Activated CD4-positive, alpha-beta memory T cell treated with anti-CD3 and anti-CD28 coated beads for 36 hours (primary cell): ENCODE data around the gene STARD10. TPM values are rescaled to one million over a fixed set of nuclear protein-coding genes. Genes with fewer than 3 reads are reported as not detected.

ENCODE experiments used
- CTCF ChIA-PET: fragments of 350-600 bp; sonication (Branson Sonifier 250); formaldehyde crosslinking; loops from one replicate; lab custom pipeline; 2021; ENCODE audit warnings: antibody characterized with exemption, inconsistent platforms; lab: Charles Lee
- POLR2A ChIA-PET: fragments of 350-600 bp; sonication (Branson Sonifier 250); formaldehyde crosslinking; loops from one replicate; lab custom pipeline; 2021; ENCODE audit warnings: antibody characterized with exemption; lab: Charles Lee
- DNase-seq: peaks from one replicate; pipeline ENCODE4 v3.0.0-alpha.2; 2020
- H3K27ac Mint-ChIP-seq: one replicate; pipeline ENCODE4 v1.8.0; 2021; ENCODE audit warnings: mixed read lengths
- H3K27me3 Mint-ChIP-seq: one replicate; pipeline ENCODE4 v1.8.0; 2021; ENCODE audit warnings: mixed read lengths
- H3K36me3 Mint-ChIP-seq: one replicate; pipeline ENCODE4 v1.8.0; 2021; ENCODE audit warnings: mixed read lengths
- H3K4me1 Mint-ChIP-seq: one replicate; pipeline ENCODE4 v1.8.0; 2021; ENCODE audit warnings: low read depth, mixed read lengths
- H3K4me3 Mint-ChIP-seq: one replicate; pipeline ENCODE4 v1.8.0; 2021; ENCODE audit warnings: mild to moderate bottlenecking, mixed read lengths
- H3K9me3 Mint-ChIP-seq: one replicate; pipeline ENCODE4 v1.8.0; 2021; ENCODE audit warnings: mixed read lengths
- intact Hi-C: fragments of 100-400 bp; cut with micrococcal nuclease; formaldehyde crosslinking; loops from one replicate; pipeline ENCODE4 v1.15.1; 2023
- total RNA-seq, 2 experiments: library from RNA; stranded (reverse); gene quantifications; one replicate each; pipeline ENCODE4 v1.2.3, GENCODE V29; 2021

The STARD10 gene
- total RNA-seq, 2 experiments from 2014 or later, result 14.8 to 16.8 TPM

DNA sequence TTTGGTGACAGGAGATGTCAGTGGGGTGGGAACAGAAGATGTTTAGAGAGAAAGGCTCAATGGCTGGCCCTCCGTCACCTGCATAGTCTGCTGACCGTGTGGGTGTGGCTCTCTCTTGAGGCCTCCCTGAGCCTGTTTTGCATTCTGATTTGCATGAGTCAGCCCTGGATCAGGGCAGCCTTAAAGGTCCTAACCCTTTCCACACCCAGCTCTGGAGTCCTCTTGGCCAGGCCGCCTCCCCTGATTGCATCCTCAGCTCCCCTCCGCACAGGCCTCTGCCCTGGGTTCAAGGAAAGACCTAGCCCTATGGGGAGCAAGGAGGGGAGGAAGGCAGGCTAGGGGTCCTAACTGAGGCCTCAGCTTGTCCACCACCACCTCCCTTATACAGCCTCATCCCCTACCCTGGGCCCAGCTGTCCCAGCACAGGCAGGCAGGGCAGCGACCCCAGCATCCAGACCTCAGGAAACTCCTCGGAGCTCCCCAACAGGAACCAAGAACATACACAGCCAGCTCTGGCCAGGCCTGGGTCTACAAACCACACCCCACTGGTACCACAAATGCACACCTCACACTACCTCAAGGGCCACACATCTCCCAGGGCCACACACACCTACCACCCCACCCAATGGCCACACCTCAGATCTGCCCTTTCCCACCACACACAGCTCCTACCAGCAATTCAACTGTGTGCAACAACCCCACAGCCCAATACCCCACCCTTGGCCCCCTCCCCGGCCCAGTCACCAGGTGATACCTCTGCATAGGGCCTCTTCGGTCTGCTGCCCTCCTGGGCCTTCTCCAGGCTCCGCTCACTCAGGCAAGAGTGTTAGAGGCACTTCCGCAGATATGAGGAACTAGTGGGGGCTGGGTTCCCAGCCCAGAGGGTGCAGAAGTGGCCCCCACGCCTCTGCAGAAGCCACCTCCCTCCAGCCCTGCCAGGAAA is 55.4 kb downstream of the STARD10 start:
- H3K36me3 Mint-ChIP-seq, result peaks cover 4% of the 10 kb centered on the region
- no peaks in the 10 kb centered on the region for H3K27me3 Mint-ChIP-seq
- no peak for DNase-seq
- peaks cover 64% of the 10 kb centered on the region for H3K4me1 Mint-ChIP-seq
- ChIA-PET POLR2A (no interaction called here), CTCF (interaction anchor here (0.5 to 2.9 kb wide), 4 partner anchors 13 to 75 kb away, joined by 3 to 24 read pairs (median 6); no protein-coding TSS in a partner anchor)
- H3K4me3 Mint-ChIP-seq, result peak overlapping the region; percentile 61
- H3K27ac Mint-ChIP-seq, result peak overlapping the region; percentile 91
- H3K9me3 Mint-ChIP-seq, result no peaks in the 10 kb centered on the region
- intact Hi-C loops, result no loop called here

GRCh38 chr11:72737336-72737735 is 56.5 kb downstream of the STARD10 start:
- H3K27me3 Mint-ChIP-seq, result no peaks in the 10 kb centered on the region

GRCh38 chr11:72736452-72737069 is 57.3 kb downstream of the STARD10 start:
- POLR2A ChIA-PET, result interaction anchor here (1.0 to 1.7 kb wide), 4 partner anchors 11 to 77 kb away, joined by 3 to 7 read pairs (median 5); no protein-coding TSS in a partner anchor

More at GRCh38 chr11:72737336-72737735, 56.5 kb downstream of the STARD10 start:
- no peak for DNase-seq
- H3K9me3 Mint-ChIP-seq, result no peaks in the 10 kb centered on the region
- peak overlapping the region; percentile 24 for H3K4me3 Mint-ChIP-seq
- peaks cover 4% of the 10 kb centered on the region for H3K36me3 Mint-ChIP-seq
- peak overlapping the region; percentile 91 for H3K27ac Mint-ChIP-seq
- H3K4me1 Mint-ChIP-seq, result peaks cover 59% of the 10 kb centered on the region
- intact Hi-C loops, result no loop called here
- CTCF ChIA-PET, result interaction anchor here (0.8 to 2.9 kb wide), 3 partner anchors 12 to 76 kb away, joined by 3 to 24 read pairs (median 5); no protein-coding TSS in a partner anchor
- POLR2A ChIA-PET, result interaction anchor here (1.7 kb wide), 1 partner anchor 15 kb away, joined by 7 read pairs; no protein-coding TSS in a partner anchor

GRCh38 chr11:72735495-72736027 is 58.3 kb downstream of the STARD10 start:
- Mint-ChIP-seq H3K4me1 (peaks cover 41% of the 10 kb centered on the region), H3K27ac (no peak overlapping the region), H3K9me3 (peaks cover 4% of the 10 kb centered on the region), H3K27me3 (no peaks in the 10 kb centered on the region), H3K36me3 (peaks cover 15% of the 10 kb centered on the region), H3K4me3 (no peak overlapping the region)
- intact Hi-C loops, result loop anchor here (1.0 kb wide), 3 partner anchors 13 to 58 kb away; partner anchors contain the start of gene ARAP1
- DNase-seq, result no peak
- POLR2A ChIA-PET, result interaction anchor here (1.2 to 1.7 kb wide), 3 partner anchors 10 to 78 kb away, joined by 4 to 7 read pairs (median 6); no protein-coding TSS in a partner anchor
- CTCF ChIA-PET, result interaction anchor here (0.9 to 3.0 kb wide), 4 partner anchors 11 to 553 kb away, joined by 3 to 12 read pairs (median 10); partner anchors contain the start of gene STARD10

More at GRCh38 chr11:72736452-72737069, 57.3 kb downstream of the STARD10 start:
- intact Hi-C loops, result loop anchor here (1.0 kb wide), 3 partner anchors 14 to 57 kb away; partner anchors contain the start of gene ARAP1
- H3K9me3 Mint-ChIP-seq, result peaks cover under 1% of the 10 kb centered on the region
- H3K27me3 Mint-ChIP-seq, result no peaks in the 10 kb centered on the region
- peak; percentile 86 for DNase-seq
- peaks cover 51% of the 10 kb centered on the region for H3K4me1 Mint-ChIP-seq
- H3K27ac Mint-ChIP-seq, result peak overlapping the region; percentile 91
- H3K4me3 Mint-ChIP-seq, result peak overlapping the region; percentile 24
- CTCF ChIA-PET, result interaction anchor here (0.7 to 2.9 kb wide), 5 partner anchors 11 to 77 kb away, joined by 3 to 24 read pairs (median 5); partner anchors contain the start of gene STARD10
- peaks cover 8% of the 10 kb centered on the region for H3K36me3 Mint-ChIP-seq

- Mint-ChIP-seq H3K4me1 (peaks cover 15% of the 10 kb centered on the region), H3K36me3 (peaks cover 13% of the 10 kb centered on the region), H3K9me3 (peaks cover 4% of the 10 kb centered on the region), H3K27ac (peak overlapping the region; percentile 21), H3K27me3 (no peaks in the 10 kb centered on the region), H3K4me3 (no peak overlapping the region)
- ChIA-PET CTCF (interaction anchor here (0.7 to 1.1 kb wide), 2 partner anchors 62 to 425 kb away, joined by 3 to 6 read pairs; partner anchors contain the start of gene STARD10), POLR2A (no interaction called here)
- DNase-seq, result no peak
- intact Hi-C loops, result no loop called here
These were observed 61.5 kb downstream of the STARD10 start for GRCh38 chr11:72732329-72732728.

- POLR2A ChIA-PET, result no interaction called here
These were observed 63.1 kb downstream of the STARD10 start for GRCh38 chr11:72730737-72731136.

DNA sequence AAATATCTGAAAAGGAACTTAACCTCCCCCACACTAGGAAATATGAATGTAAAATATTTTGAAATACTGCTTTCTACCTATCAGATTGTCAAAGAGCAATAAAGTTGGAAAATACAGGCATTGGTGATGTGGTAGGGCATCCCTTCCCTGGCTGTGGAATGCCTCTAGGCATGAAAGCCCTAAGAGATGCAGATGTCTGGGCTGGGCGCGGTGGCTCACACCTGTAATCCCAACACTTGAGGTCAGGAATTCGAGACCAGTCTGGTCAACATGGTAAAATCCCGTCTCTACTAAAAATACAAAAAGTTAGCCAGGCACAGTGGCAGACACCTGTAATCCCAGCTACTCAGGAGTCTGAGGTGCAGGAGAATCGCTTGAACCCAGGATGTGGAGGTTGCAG is 63.6 kb downstream of the STARD10 start:
- ChIA-PET POLR2A (no interaction called here), CTCF (interaction anchor here (1.2 to 1.3 kb wide), 3 partner anchors 46 to 64 kb away, joined by 3 to 4 read pairs (median 3); partner anchors contain the start of gene STARD10)
- H3K36me3 Mint-ChIP-seq, result peaks cover 11% of the 10 kb centered on the region
- no peaks in the 10 kb centered on the region for H3K27me3 Mint-ChIP-seq
- peaks cover 5% of the 10 kb centered on the region for H3K4me1 Mint-ChIP-seq
- H3K9me3 Mint-ChIP-seq, result peaks cover 4% of the 10 kb centered on the region
- intact Hi-C loops, result no loop called here
- DNase-seq, result no peak
- no peak overlapping the region for H3K4me3 Mint-ChIP-seq
- no peak overlapping the region for H3K27ac Mint-ChIP-seq

More at GRCh38 chr11:72730737-72731136, 63.1 kb downstream of the STARD10 start:
- no peaks in the 10 kb centered on the region for H3K27me3 Mint-ChIP-seq
- H3K4me3 Mint-ChIP-seq, result no peak overlapping the region
- H3K4me1 Mint-ChIP-seq, result peaks cover 2% of the 10 kb centered on the region
- H3K36me3 Mint-ChIP-seq, result peaks cover 11% of the 10 kb centered on the region
- H3K9me3 Mint-ChIP-seq, result peaks cover 4% of the 10 kb centered on the region
- intact Hi-C loops, result no loop called here
- no peak for DNase-seq
- no peak overlapping the region for H3K27ac Mint-ChIP-seq
- CTCF ChIA-PET, result interaction anchor here (1.2 to 1.3 kb wide), 2 partner anchors 46 to 62 kb away, joined by 3 to 4 read pairs; no protein-coding TSS in a partner anchor

- intact Hi-C loops, result loop anchor here (5.0 to 10.0 kb wide), 3 partner anchors 35 to 517 kb away; partner anchors contain the start of gene FCHSD2
- H3K4me3 Mint-ChIP-seq, result no peak overlapping the region
- H3K36me3 Mint-ChIP-seq, result peaks cover 12% of the 10 kb centered on the region
- H3K27me3 Mint-ChIP-seq, result no peaks in the 10 kb centered on the region
- ChIA-PET CTCF (interaction anchor here (0.7 to 7.9 kb wide), 2 partner anchors 59 to 66 kb away, joined by 3 to 129 read pairs; partner anchors contain the start of gene STARD10), POLR2A (interaction anchor here (1.5 to 1.6 kb wide), 2 partner anchors 25 to 87 kb away, joined by 4 read pairs; partner anchors contain the start of genes ARAP1 and ATG16L2)
- no peak for DNase-seq
- H3K4me1 Mint-ChIP-seq, result peaks cover 18% of the 10 kb centered on the region
- peaks cover 4% of the 10 kb centered on the region for H3K9me3 Mint-ChIP-seq
- H3K27ac Mint-ChIP-seq, result peak overlapping the region; percentile 58
These were observed 66.3 kb downstream of the STARD10 start for GRCh38 chr11:72727521-72727920.

DNA sequence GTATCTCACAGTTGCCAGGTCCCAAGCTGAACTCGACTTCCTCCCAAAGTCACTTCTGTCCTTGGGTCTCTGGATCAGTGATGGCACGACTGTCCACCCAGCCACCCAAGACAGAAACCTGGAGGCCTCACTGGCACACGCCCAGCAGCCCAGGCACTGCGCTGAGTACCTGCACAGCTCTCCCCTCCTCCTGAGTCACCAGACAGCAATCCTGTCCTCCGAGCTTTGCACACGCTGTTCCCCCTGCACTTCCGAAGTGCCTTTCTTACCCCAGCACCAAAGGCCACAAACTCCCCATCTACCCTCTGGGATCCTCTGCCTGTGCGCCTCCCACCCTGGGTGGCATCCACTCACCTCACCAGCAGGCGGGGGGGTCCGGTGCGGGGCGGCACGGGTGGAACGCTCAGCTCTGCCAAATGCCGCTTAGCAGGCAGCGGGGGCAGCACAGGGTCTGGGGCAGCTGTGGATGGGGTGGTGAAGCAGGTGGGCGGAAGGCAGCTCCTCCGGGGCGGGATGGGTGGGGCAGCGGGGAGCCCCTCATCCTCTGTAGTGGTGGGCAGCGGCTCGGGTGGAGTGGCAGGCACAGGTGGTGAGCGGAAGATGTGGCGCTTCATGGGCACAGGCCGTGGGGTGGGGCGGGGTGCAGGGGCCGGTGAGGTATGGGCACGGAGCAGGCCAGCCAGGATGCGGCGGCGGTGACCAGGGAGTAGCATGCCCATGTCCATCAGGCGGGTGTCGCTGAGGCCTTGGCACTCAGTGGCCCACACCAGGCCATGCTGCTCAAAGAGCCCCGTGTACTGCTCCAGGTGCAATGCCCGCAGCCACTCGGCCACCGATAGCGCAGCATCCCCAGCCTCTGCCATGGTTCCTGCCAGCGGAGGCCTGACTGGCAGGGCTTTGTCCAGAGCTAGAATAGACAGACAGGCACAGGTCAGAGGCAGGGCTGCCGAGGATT is 67.3 kb downstream of the STARD10 start:
- ChIA-PET CTCF (interaction anchor here (3.3 to 7.9 kb wide), 2 partner anchors 11 to 67 kb away, joined by 24 to 129 read pairs; partner anchors contain the start of gene STARD10), POLR2A (interaction anchor here (1.4 to 1.6 kb wide), 3 partner anchors 26 to 88 kb away, joined by 4 to 8 read pairs (median 4); partner anchors contain the start of genes ARAP1 and ATG16L2)
- intact Hi-C loops, result loop anchor here (5.0 to 10.0 kb wide), 3 partner anchors 36 to 518 kb away; partner anchors contain the start of gene FCHSD2
- H3K4me1 Mint-ChIP-seq, result peaks cover 19% of the 10 kb centered on the region
- no peak overlapping the region for H3K27ac Mint-ChIP-seq
- no peak for DNase-seq
- peaks cover 3% of the 10 kb centered on the region for H3K9me3 Mint-ChIP-seq
- no peak overlapping the region for H3K4me3 Mint-ChIP-seq
- no peaks in the 10 kb centered on the region for H3K27me3 Mint-ChIP-seq
- peaks cover 8% of the 10 kb centered on the region for H3K36me3 Mint-ChIP-seq

- ChIA-PET POLR2A (interaction anchor here (0.9 to 1.4 kb wide), 4 partner anchors 11 to 91 kb away, joined by 3 to 8 read pairs (median 4); no protein-coding TSS in a partner anchor), CTCF (interaction anchor here (0.7 to 7.9 kb wide), 43 partner anchors 8 to 532 kb away, joined by 3 to 129 read pairs (median 5); partner anchors contain the start of genes ATG16L2, FCHSD2 and STARD10)
- Mint-ChIP-seq H3K9me3 (no peaks in the 10 kb centered on the region), H3K27ac (peak overlapping the region; percentile 59), H3K36me3 (peaks cover 1% of the 10 kb centered on the region), H3K4me1 (peaks cover 21% of the 10 kb centered on the region), H3K27me3 (no peaks in the 10 kb centered on the region), H3K4me3 (no peak overlapping the region)
- DNase-seq, result no peak
- intact Hi-C loops, result loop anchor here (1.0 to 10.0 kb wide), 5 partner anchors 37 to 519 kb away; partner anchors contain the start of gene FCHSD2
These were observed 68.2 kb downstream of the STARD10 start for GRCh38 chr11:72725724-72726028.
